Upper lobe of left lung (tissue), 6 donors: ENCODE measurements around the gene MIEF1. TPM values are rescaled to one million over a fixed set of nuclear protein-coding genes. Genes with fewer than 3 reads are reported as not detected.

Source experiments
- ATAC-seq, 2 donors: fragments of 200-7000 bp; cut with Tn5 transposase; one replicate each; pipeline ENCODE4 v1.9.1; 2022; ENCODE audit warnings: mild to moderate bottlenecking in 2 of 2, moderate library complexity in 2 of 2; ENCODE audit not compliant: low FRiP score in 2 of 2
- DNase-seq, 2 donors: peaks; one replicate each; pipeline ENCODE4 v3.0.0-alpha.2; 2019 to 2020
- H3K27ac ChIP-seq, 4 donors: fragments of 200-600 bp; sonication (generic); one replicate each; pipeline ENCODE4 v1.5.1; 2016 to 2019
- H3K27me3 ChIP-seq, 4 donors: fragments of 200-600 bp; sonication (generic); one replicate each; pipeline ENCODE4 v1.5.1; 2017 to 2019
- H3K36me3 ChIP-seq, 4 donors: fragments of 200-600 bp; sonication (generic); one replicate each; pipeline ENCODE4 v1.5.1; 2016 to 2019
- H3K4me1 ChIP-seq, 4 donors: fragments of 200-600 bp; sonication (generic); one replicate each; pipeline ENCODE4 v1.5.1; 2018 to 2019
- H3K4me3 ChIP-seq, 4 donors: fragments of 200-600 bp; sonication (generic); one replicate each; pipeline ENCODE4 v1.5.1; 2017 to 2019; ENCODE audit warnings: mild to moderate bottlenecking in 2 of 4, moderate library complexity in 1 of 4
- H3K9me3 ChIP-seq, 4 donors: fragments of 200-600 bp; sonication (generic); one replicate each; pipeline ENCODE4 v1.5.1; 2018 to 2019
- EP300 ChIP-seq, 4 donors: sonication (generic); formaldehyde crosslinking; IDR thresholded peaks; one replicate each; pipeline ENCODE4 v1.5.1; 2017; ENCODE audit warnings: antibody characterized with exemption in 4 of 4, control low read depth in 2 of 4
- POLR2A ChIP-seq, 4 donors: fragments of 450-650 bp; IDR thresholded peaks; one replicate each; pipeline ENCODE4 v1.5.1; 2016 to 2017; ENCODE audit warnings: antibody characterized with exemption in 4 of 4, mild to moderate bottlenecking in 2 of 4
- POLR2AphosphoS5 ChIP-seq, 2 donors: sonication (generic); formaldehyde crosslinking; IDR thresholded peaks; one replicate each; pipeline ENCODE4 v1.5.1; 2017; ENCODE audit warnings: antibody characterized with exemption in 2 of 2
- WGBS, 2 donors: methylation state at CpG; one replicate each; pipeline ENCODE4 v1.1.5; 2017 to 2018; 5-methylcytosine and 5-hydroxymethylcytosine counted together
- total RNA-seq, 6 donors: library from RNA; depleted of rRNA in 4 of 6; stranded (reverse); fragments of >200 nt in 4 of 6; gene quantifications; one replicate each; pipeline versions ENCODE4 v1.1.0 to v1.2.1, GENCODE V29; 2016 to 2021
- TF ChIP-seq, protein P1 (sequence below), 6 experiments: fragments of 450-650 bp in 4 of 6; fragments of 200-600 bp in 2 of 6; sonication (generic) in 2 of 6; IDR thresholded peaks; one replicate each; pipeline ENCODE4 v1.5.1; 2016 to 2019; ENCODE audit warnings: antibody characterized with exemption in 6 of 6
- donor health status: DM: no; HTN: no; CAD: no; lungs with moderate emphysema.
- donor health status: DM: no; HTN: yes; CAD: no; lungs with severe emphysema.

The MIEF1 gene
- total RNA-seq, 6 donors from 2014 or later: 10.5 to 35.3 (median 25.6) TPM

DNA sequence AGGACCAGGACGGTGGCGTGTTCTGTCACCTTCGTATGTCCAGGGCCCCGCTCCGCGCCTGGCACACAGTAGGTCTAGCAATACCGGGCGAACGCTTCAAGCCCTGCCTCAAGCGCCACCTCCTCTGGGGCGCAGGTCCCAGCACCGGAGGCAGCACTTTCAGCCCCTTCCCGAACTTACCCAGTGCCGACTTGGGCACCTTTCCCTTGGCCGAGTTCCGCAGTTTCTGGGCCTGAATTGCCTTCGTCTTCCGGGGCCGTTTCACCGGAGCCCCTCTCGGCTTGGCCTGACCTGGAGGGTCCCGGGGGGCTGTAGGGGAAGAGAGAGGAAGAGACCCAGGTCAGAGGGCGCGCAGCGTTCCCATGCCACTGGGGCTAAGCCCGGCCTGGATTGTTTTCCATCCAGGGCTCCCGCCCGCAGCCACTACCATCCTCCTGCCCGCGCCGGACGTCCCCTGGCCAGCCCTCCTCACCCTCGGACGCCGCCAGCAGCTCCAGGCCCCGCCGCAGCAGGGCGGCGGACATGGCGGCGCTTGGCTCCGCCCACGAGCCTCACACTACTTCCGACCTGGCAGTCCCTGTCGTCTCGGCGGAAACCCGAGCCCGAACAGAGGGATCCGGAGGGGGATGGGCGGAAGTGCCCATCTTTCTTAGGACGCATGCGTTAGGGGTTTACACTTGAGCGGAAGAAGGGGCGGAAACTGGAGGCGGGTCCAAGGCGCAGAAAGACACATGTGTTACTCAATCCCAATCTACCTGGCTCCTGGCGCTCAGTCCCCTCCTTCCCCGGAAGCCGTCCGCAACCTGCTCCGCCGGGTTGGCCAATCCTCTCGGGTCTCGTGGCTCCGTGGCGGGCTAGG lies 30.4 kb downstream of the MIEF1 start, which contains the start of gene RPS19BP1:
TSS of gene RPS19BP1 (minus strand) at position 534 of the 859 bp plus-strand sequence. CDS start at position 524, 10 bp downstream.
- H3K4me1 ChIP-seq: peaks cover 50 to 63% (median 53%) of the 10 kb centered on the region in 4 donors
- no peaks in the 10 kb centered on the region for H3K27me3 ChIP-seq
- peak; percentile 93 to 94 for ATAC-seq
- H3K27ac ChIP-seq: peak within 1 kb of the TSS; percentile 91 to 97 (median 94)
- peak; percentile 95 to 99 for DNase-seq
- peak within 1 kb of the TSS; percentile 62 to 96 (median 88) for H3K4me3 ChIP-seq
- H3K9me3 ChIP-seq: no peaks in the 10 kb centered on the region
- WGBS, 2 donors: 0 to 1% methylated on average over 22 to 62 of the region's 67 CpGs
- peak; percentile 94 to 95 for TF ChIP-seq POLR2AphosphoS5 (IDR thresholded peaks at IDR 0.05)
- TF ChIP-seq POLR2A (IDR thresholded peaks at IDR 0.05): peak in 3 of 4 donors; percentile 44 to 93 (median 85)
- TF ChIP-seq, protein P1, sequence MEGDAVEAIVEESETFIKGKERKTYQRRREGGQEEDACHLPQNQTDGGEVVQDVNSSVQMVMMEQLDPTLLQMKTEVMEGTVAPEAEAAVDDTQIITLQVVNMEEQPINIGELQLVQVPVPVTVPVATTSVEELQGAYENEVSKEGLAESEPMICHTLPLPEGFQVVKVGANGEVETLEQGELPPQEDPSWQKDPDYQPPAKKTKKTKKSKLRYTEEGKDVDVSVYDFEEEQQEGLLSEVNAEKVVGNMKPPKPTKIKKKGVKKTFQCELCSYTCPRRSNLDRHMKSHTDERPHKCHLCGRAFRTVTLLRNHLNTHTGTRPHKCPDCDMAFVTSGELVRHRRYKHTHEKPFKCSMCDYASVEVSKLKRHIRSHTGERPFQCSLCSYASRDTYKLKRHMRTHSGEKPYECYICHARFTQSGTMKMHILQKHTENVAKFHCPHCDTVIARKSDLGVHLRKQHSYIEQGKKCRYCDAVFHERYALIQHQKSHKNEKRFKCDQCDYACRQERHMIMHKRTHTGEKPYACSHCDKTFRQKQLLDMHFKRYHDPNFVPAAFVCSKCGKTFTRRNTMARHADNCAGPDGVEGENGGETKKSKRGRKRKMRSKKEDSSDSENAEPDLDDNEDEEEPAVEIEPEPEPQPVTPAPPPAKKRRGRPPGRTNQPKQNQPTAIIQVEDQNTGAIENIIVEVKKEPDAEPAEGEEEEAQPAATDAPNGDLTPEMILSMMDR (IDR thresholded peaks at IDR 0.05): peak in 1 of 6 experiments; percentile 1
- TF ChIP-seq EP300 (IDR thresholded peaks at IDR 0.05): peak in 1 of 4 donors; percentile 72
- H3K36me3 ChIP-seq: peaks cover 2 to 32% (median 18%) of the 10 kb centered on the region in 4 donors

DNA sequence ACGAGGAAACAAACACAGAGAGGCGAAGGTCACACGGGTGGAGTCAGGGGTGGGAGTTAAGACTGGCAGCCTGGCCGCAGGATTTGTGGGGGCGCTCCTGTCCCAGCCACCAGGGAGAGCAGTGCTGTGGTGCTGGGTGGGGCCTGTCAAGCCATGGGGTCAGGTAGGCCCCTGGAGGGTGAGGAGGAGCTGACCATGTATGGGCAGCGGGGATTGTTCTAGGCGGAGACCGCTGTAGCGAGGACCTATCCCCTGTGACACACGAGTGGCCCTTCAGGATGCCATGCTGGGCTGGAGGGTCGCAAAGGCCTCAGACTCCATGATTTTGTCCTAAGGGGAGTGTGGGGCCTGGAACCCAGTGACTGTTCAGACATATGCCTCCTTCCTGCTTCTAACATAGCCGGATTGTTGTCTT lies 32.0 kb downstream of the MIEF1 start:
- DNase-seq: no peak
- ATAC-seq: no peak
- H3K36me3 ChIP-seq: peaks cover 0 to 23% (median 9%) of the 10 kb centered on the region in 4 donors
- no peaks in the 10 kb centered on the region for H3K27me3 ChIP-seq
- no peaks in the 10 kb centered on the region for H3K9me3 ChIP-seq
- TF ChIP-seq POLR2A (IDR thresholded peaks at IDR 0.05) (no peak), EP300 (IDR thresholded peaks at IDR 0.05) (no peak), POLR2AphosphoS5 (IDR thresholded peaks at IDR 0.05) (no peak)
- TF ChIP-seq, protein P1 (IDR thresholded peaks at IDR 0.05): no peak
- WGBS, 2 donors: 76 to 82% methylated on average over 8 to 12 of the region's 12 CpGs
- H3K27ac ChIP-seq: no peak overlapping the region
- H3K4me1 ChIP-seq: peaks cover 33 to 46% (median 37%) of the 10 kb centered on the region in 4 donors
- H3K4me3 ChIP-seq: no peak overlapping the region

DNA sequence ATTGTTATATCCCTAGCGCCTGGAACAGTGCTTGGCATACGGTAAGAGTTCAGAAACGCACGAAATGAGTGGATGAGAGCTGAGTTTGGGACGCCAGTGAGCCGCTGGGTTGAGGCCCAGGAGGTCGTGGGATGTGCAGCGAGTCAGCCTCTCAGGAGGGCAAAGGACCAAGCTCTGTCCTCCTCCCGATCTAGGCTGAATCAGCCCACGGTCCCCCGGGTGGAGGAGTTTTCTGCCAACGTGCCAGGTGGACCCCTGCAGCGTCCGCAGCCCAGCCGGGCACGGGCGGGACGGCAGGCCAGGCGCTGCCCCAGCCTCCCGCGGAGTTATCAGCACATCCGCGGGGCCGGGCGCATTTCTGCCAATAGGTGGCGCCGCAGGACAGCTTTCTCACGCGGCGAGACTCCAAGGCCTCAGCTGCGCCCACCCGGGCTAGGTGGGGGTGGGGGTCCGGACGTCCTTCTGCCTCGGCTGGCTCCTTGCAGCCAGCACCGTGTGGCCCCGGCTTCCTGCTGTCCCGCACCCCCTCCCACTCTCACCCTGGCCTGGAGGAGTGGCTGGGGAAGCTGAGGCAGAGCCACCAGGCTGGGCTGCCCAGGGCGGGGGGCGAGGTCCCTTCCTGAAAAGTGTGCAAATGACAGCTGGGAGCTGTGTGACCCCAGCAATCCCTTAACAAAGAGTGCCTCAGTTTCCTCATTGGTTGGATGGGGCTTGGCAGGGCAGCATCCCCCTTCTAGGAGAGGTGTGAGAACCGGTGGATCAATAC lies 32.7 kb downstream of the MIEF1 start:
- Histone ChIP-seq H3K27me3 (no peaks in the 10 kb centered on the region), H3K4me1 (peaks cover 26 to 40% (median 30%) of the 10 kb centered on the region in 4 donors), H3K36me3 (peaks cover 0 to 17% (median 4%) of the 10 kb centered on the region in 4 donors), H3K27ac (no peak overlapping the region), H3K4me3 (no peak overlapping the region), H3K9me3 (no peaks in the 10 kb centered on the region)
- DNase-seq (peak; percentile 83 to 97), ATAC-seq (peak; percentile 38 to 65)
- WGBS, 2 donors: 17 to 28% methylated on average over 12 to 17 of the region's 41 CpGs
- TF ChIP-seq, protein P1 (IDR thresholded peaks at IDR 0.05): peak; percentile 91 to 98 (median 96)
- TF ChIP-seq EP300 (IDR thresholded peaks at IDR 0.05) (no peak), POLR2A (IDR thresholded peaks at IDR 0.05) (no peak)

DNA sequence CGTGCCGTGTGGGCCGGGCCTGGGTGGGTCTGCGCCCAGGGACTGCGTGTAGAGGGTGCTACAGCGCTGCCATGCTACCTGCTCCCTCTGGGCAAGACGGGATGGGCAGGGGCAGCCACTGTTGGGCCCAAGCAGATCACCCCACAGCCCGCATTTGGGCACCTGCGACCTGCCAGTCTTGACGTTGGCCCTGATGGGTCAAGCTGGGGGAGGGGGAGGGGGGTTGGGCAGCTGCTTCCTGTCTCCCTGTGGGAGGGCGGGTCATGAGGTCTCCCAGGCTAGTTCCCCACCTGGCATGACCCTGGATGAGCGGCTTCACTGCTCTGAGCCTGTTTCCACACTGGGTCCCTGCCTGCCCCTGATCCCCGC lies 33.3 kb downstream of the MIEF1 start:
- Histone ChIP-seq H3K9me3 (no peaks in the 10 kb centered on the region), H3K4me1 (peaks cover 21 to 34% (median 25%) of the 10 kb centered on the region in 4 donors), H3K27ac (no peak overlapping the region), H3K4me3 (no peak overlapping the region), H3K27me3 (no peaks in the 10 kb centered on the region), H3K36me3 (peaks cover 0 to 11% (median under 1%) of the 10 kb centered on the region in 4 donors)
- 46% methylated on average over 8 of the region's 13 CpGs; no CpG with 5 or more reads in 1 of the 2 donors for WGBS, 2 donors
- ATAC-seq (no peak), DNase-seq (peak in 1 of 2 donors; percentile 78)
- TF ChIP-seq POLR2AphosphoS5 (IDR thresholded peaks at IDR 0.05) (no peak), POLR2A (IDR thresholded peaks at IDR 0.05) (no peak), EP300 (IDR thresholded peaks at IDR 0.05) (no peak)
- TF ChIP-seq, protein P1 (IDR thresholded peaks at IDR 0.05): no peak
